H1 (cell line): Measurements from ENCODE around the gene GZMA.

Experiments used
- CTCF ChIP-seq, 3 experiments: IDR thresholded peaks; 1 replicate in 2 of 3; 2 replicates in 1 of 3; pipeline versions ENCODE4 v1.5.1 to v1.6.1; 2011; ENCODE audit warnings: low read length in 3 of 3, mild to moderate bottlenecking in 3 of 3, inconsistent platforms in 2 of 3, low read depth in 1 of 3, moderate library complexity in 1 of 3; ENCODE audit not compliant: insufficient read depth in 1 of 3; ENCODE audit errors: control extremely low read depth in 1 of 3
- EP300 ChIP-seq, 2 experiments: IDR thresholded peaks; 1 replicate in 1 of 2; 2 replicates in 1 of 2; pipeline ENCODE4 v1.6.1; 2011 to 2012; ENCODE audit warnings: low read depth in 2 of 2, low read length in 2 of 2, mild to moderate bottlenecking in 2 of 2, borderline replicate concordance in 1 of 2, inconsistent platforms in 1 of 2, moderate library complexity in 1 of 2
- HDAC2 ChIP-seq, 2 experiments: fragments of 300-600 bp in 1 of 2; sonication (generic) in 1 of 2; IDR thresholded peaks; 2 replicates each; pipeline ENCODE4 v1.6.1; 2011 to 2012; ENCODE audit warnings: low read depth in 2 of 2, low read length in 2 of 2, mild to moderate bottlenecking in 2 of 2, moderate library complexity in 2 of 2, borderline replicate concordance in 1 of 2, inconsistent platforms in 1 of 2
- KDM1A ChIP-seq: fragments of 200-600, 300-600 bp; sonication (generic); IDR thresholded peaks from 2 replicates; pipeline ENCODE4 v1.7.1; 2016; ENCODE audit warnings: mild to moderate bottlenecking, low read length, borderline replicate concordance
- POLR2A ChIP-seq, 2 experiments: IDR thresholded peaks; 1 replicate in 1 of 2; 2 replicates in 1 of 2; pipeline ENCODE4 v1.6.1; 2011; ENCODE audit warnings: low read depth in 2 of 2, low read length in 2 of 2, mild to moderate bottlenecking in 2 of 2; ENCODE audit errors: control extremely low read depth in 1 of 2
- POU5F1 ChIP-seq: IDR thresholded peaks from 2 replicates; pipeline ENCODE4 v1.6.1; 2011; ENCODE audit warnings: low read depth, mild to moderate bottlenecking, low read length, moderate library complexity
- SP1 ChIP-seq: IDR thresholded peaks from 2 replicates; pipeline ENCODE4 v1.6.1; 2011; ENCODE audit warnings: low read depth, low read length
- SUZ12 ChIP-seq: fragments of 200-600 bp; sonication (generic); IDR thresholded peaks from 2 replicates; pipeline ENCODE4 v1.6.1; 2012; ENCODE audit warnings: mild to moderate bottlenecking, inconsistent platforms, low read length, moderate library complexity, mixed read lengths
- TCF12 ChIP-seq: IDR thresholded peaks from 2 replicates; pipeline ENCODE4 v1.6.1; 2011; ENCODE audit warnings: low read depth, mild to moderate bottlenecking, low read length

- TF ChIP-seq HDAC2 (IDR thresholded peaks at IDR 0.05; ENCODE audit: borderline replicate concordance in 1 of 2, low read depth in 2 of 2, low read length in 2 of 2) = no peak
- TF ChIP-seq POLR2A (IDR thresholded peaks at IDR 0.05; ENCODE audit: control extremely low read depth in 1 of 2, low read depth in 2 of 2, low read length in 2 of 2) = no peak
- no peak for TF ChIP-seq KDM1A
- no peak for TF ChIP-seq SP1
- no peak for TF ChIP-seq TCF12
- TF ChIP-seq SUZ12 = no peak
- TF ChIP-seq EP300 (IDR thresholded peaks at IDR 0.05; ENCODE audit: borderline replicate concordance in 1 of 2, low read depth in 2 of 2, low read length in 2 of 2) = no peak
- no peak for TF ChIP-seq CTCF (IDR thresholded peaks at IDR 0.05; ENCODE audit: control extremely low read depth in 1 of 3, insufficient read depth in 1 of 3, low read depth in 1 of 3, low read length in 3 of 3)
- TF ChIP-seq POU5F1 = no peak
Measured at GRCh38 chr5:55055183-55055582, 47.3 kb upstream of the GZMA start.
